HL-60 (cell line): ENCODE data around the gene SERPINA5.

ENCODE experiments used
- DNase-seq, 2 experiments: peaks; one replicate each; pipeline ENCODE4 v3.0.0-alpha.2; 2010 to 2020; ENCODE audit warnings: low read depth in 1 of 2, low spot score in 1 of 2
- H3K27ac ChIP-seq: fragments of 250-450 bp; sonication (Bioruptor Pico); replicated peaks from 2 replicates; pipeline ENCODE4 v1.5.1; 2020; ENCODE audit warnings: mild to moderate bottlenecking, moderate library complexity
- H3K27me3 ChIP-seq: fragments of 250-450 bp; sonication (Bioruptor Pico); 2 replicates; pipeline ENCODE4 v1.5.1; 2021; ENCODE audit warnings: mild to moderate bottlenecking, moderate library complexity; ENCODE audit not compliant: insufficient read depth, poor library complexity, severe bottlenecking
- H3K4me3 ChIP-seq: replicated peaks from 2 replicates; pipeline ENCODE4 v1.5.1; 2011; ENCODE audit warnings: mild to moderate bottlenecking, control low read depth, low read length; ENCODE audit not compliant: insufficient read depth
- CTCF ChIP-seq: IDR thresholded peaks from one replicate; pipeline ENCODE4 v1.5.1; 2011; ENCODE audit warnings: low read length, control low read depth, inconsistent platforms; ENCODE audit not compliant: insufficient read depth
- GABPA ChIP-seq: IDR thresholded peaks from 2 replicates; pipeline ENCODE4 v1.6.1; 2012; ENCODE audit warnings: low read depth
- POLR2AphosphoS5 ChIP-seq: IDR thresholded peaks from 2 replicates; pipeline ENCODE4 v1.6.1; 2012; ENCODE audit warnings: low read depth
- REST ChIP-seq: IDR thresholded peaks from 2 replicates; pipeline ENCODE4 v1.6.1; 2012; ENCODE audit warnings: low read depth; ENCODE audit not compliant: insufficient replicate concordance
- SPI1 ChIP-seq: IDR thresholded peaks from 2 replicates; pipeline ENCODE4 v1.6.1; 2012; ENCODE audit warnings: low read depth, mild to moderate bottlenecking, borderline replicate concordance

SERPINA5 gene

DNA sequence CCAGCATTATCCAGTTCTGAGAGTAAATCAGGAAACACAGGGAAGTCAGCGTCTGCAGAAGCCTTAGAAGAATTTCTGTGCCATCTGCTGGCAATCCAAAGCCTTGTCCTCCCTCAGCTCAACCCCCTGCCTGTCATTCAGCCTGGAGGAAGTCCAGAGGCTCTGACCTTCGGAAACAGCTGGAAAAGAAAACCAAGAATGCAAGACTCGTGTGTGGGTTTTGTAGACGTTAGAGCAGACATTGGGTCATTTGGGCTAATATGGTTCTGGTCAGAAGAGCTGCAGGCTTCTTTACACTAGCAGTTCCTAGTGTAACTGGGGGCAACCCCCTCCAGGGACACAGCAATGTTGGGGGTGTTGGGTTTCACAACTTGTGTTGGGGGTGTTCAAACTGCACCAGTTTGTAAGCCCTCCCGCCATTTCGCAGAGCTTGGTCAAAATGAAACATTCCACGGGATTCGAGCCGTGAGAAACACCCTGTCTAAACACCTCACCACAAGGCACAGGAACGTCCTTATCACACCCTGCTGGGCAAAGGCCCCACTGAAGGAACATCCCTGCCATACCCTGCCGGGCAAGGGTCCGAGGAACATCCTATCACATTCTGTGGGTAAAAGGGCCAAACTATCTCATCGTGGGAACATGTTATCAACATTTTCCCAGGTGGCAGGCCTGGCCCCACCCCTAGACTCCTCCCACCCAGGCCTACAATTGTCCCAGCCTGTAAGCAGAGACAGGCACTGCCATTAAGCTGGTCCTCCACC lies 41.0 kb upstream of the SERPINA5 start:
- no peak for DNase-seq
- Histone ChIP-seq H3K27ac (no peak overlapping the region), H3K4me3 (no peak overlapping the region), H3K27me3 (no peaks in the 10 kb centered on the region)
- no peak for TF ChIP-seq REST
- TF ChIP-seq CTCF, result no peak
- no peak for TF ChIP-seq POLR2AphosphoS5
- no peak for TF ChIP-seq GABPA
- no peak for TF ChIP-seq SPI1

- Histone ChIP-seq H3K27me3 (no peaks in the 10 kb centered on the region), H3K4me3 (no peak overlapping the region), H3K27ac (no peak overlapping the region)
- DNase-seq, result no peak
- TF ChIP-seq GABPA (no peak), SPI1 (no peak), CTCF (no peak), POLR2AphosphoS5 (no peak), REST (no peak)
Observed at GRCh38 chr14:94541234-94541975, 39.8 kb upstream of the SERPINA5 start.

DNA sequence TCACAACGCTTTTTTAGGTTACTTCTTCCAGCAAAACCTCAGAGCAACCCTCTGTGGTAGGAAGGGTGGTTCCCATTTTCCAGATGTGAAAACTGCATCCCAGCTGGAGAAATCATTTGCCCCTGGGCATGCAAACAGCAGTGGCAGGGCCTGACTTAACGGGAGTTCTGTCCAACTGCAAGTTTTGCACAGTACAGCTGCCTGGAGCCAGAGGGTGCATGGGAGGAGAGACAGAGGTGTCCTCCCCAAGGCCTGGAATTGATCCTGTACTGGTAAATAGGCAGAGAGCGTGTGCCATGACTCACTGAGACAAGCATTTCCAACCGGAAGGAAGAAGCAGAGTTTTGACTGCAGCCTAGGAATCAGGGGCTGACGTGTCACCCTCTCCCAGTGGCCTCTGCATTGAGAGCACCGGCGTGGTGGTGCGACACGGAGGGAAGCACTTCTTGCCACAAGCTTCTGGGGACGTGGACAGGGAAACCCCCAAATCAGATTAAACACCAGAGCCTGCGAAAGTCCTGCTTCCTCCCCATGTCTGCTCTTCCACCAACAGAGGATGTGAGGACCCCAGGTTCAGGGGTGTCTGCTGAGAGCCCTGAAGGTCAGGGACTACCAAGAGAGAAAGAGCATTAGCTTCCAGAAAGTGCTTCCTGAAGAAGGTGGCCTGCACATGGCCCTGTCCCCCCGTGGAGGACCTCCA lies 39.0 kb upstream of the SERPINA5 start:
- no peak for TF ChIP-seq REST
- no peak for TF ChIP-seq POLR2AphosphoS5
- TF ChIP-seq GABPA, result no peak
- no peak for TF ChIP-seq CTCF
- TF ChIP-seq SPI1, result no peak
- Histone ChIP-seq H3K27ac (no peak overlapping the region), H3K27me3 (no peaks in the 10 kb centered on the region), H3K4me3 (no peak overlapping the region)
- DNase-seq, result no peak
